Right lobe of liver (tissue), 4 donors: ENCODE data around the gene TMED7.

Source experiments
- POLR2A ChIP-seq: fragments of 450-650 bp; IDR thresholded peaks from one replicate; pipeline ENCODE4 v1.6.1; 2017; ENCODE audit warnings: antibody characterized with exemption, mild to moderate bottlenecking
- TF ChIP-seq, protein P1 (sequence below), 4 donors: fragments of 200-600 bp in 3 of 4; fragments of 450-650 bp in 1 of 4; IDR thresholded peaks; one replicate each; pipeline versions ENCODE4 v1.5.1 to v1.8.0; 2016 to 2022; ENCODE audit warnings: antibody characterized with exemption in 4 of 4, mild to moderate bottlenecking in 2 of 4
- donor health status: DM: no; HTN: no; CAD: no.
- donor health status: DM: no; HTN: no; CAD: no.
- donor health status: DM: no; HTN: yes; CAD: no.

DNA sequence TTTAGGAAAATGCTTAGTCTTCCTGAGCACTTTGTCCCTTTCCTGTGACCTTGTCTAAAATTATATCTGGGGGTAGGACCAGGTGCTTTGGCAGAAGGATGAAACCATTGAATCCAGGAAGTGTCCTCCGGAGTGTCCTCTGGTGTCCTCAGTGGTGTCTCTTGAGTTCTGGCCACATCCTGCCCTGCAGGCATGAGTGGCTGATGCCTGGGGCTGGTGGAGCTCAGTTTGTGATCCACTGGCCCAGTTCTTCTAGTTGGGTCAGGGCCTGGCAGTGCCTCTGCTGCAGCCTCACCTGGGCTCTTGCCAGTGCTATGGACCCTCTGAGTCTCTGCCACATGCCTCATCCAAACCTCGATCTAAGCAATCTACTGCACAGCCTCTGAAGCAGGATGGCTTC, 14.4 kb upstream of the TMED7 start:
- no peak for TF ChIP-seq POLR2A
- TF ChIP-seq, protein P1, sequence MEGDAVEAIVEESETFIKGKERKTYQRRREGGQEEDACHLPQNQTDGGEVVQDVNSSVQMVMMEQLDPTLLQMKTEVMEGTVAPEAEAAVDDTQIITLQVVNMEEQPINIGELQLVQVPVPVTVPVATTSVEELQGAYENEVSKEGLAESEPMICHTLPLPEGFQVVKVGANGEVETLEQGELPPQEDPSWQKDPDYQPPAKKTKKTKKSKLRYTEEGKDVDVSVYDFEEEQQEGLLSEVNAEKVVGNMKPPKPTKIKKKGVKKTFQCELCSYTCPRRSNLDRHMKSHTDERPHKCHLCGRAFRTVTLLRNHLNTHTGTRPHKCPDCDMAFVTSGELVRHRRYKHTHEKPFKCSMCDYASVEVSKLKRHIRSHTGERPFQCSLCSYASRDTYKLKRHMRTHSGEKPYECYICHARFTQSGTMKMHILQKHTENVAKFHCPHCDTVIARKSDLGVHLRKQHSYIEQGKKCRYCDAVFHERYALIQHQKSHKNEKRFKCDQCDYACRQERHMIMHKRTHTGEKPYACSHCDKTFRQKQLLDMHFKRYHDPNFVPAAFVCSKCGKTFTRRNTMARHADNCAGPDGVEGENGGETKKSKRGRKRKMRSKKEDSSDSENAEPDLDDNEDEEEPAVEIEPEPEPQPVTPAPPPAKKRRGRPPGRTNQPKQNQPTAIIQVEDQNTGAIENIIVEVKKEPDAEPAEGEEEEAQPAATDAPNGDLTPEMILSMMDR (IDR thresholded peaks at IDR 0.05), result no peak
